Sciatic nerve (tissue), 2 donors: ENCODE measurements around the gene EGFL6. TPM values are rescaled to one million over a fixed set of nuclear protein-coding genes. Genes with fewer than 3 reads are reported as not detected.

Experiments
- ATAC-seq: fragments of 200-7000 bp; cut with Tn5 transposase; one replicate; pipeline ENCODE4 v1.9.1; 2020; ENCODE audit warnings: mild to moderate bottlenecking, moderate library complexity
- DNase-seq: peaks from one replicate; pipeline ENCODE4 v3.0.0-alpha.2; 2020; ENCODE audit warnings: low spot score
- intact Hi-C: fragments of 100-400 bp; cut with DNase I; formaldehyde crosslinking; loops from one replicate; pipeline ENCODE4 v1.14.2; 2022
- total RNA-seq: library from RNA; stranded (reverse); fragmentation: NEBNext Ultra II Directional; extraction: Animal tissue kit (Norgen Biotek cat#: 25700); gene quantifications from one replicate; pipeline ENCODE4 v1.2.1, GENCODE V29; 2021
- donor health status: DM: no; HTN: no; CAD: no.
- donor health status: DM: no; HTN: no; CAD: no.

EGFL6 gene, protein sequence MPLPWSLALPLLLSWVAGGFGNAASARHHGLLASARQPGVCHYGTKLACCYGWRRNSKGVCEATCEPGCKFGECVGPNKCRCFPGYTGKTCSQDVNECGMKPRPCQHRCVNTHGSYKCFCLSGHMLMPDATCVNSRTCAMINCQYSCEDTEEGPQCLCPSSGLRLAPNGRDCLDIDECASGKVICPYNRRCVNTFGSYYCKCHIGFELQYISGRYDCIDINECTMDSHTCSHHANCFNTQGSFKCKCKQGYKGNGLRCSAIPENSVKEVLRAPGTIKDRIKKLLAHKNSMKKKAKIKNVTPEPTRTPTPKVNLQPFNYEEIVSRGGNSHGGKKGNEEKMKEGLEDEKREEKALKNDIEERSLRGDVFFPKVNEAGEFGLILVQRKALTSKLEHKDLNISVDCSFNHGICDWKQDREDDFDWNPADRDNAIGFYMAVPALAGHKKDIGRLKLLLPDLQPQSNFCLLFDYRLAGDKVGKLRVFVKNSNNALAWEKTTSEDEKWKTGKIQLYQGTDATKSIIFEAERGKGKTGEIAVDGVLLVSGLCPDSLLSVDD
- 1.6 TPM for total RNA-seq

DNA sequence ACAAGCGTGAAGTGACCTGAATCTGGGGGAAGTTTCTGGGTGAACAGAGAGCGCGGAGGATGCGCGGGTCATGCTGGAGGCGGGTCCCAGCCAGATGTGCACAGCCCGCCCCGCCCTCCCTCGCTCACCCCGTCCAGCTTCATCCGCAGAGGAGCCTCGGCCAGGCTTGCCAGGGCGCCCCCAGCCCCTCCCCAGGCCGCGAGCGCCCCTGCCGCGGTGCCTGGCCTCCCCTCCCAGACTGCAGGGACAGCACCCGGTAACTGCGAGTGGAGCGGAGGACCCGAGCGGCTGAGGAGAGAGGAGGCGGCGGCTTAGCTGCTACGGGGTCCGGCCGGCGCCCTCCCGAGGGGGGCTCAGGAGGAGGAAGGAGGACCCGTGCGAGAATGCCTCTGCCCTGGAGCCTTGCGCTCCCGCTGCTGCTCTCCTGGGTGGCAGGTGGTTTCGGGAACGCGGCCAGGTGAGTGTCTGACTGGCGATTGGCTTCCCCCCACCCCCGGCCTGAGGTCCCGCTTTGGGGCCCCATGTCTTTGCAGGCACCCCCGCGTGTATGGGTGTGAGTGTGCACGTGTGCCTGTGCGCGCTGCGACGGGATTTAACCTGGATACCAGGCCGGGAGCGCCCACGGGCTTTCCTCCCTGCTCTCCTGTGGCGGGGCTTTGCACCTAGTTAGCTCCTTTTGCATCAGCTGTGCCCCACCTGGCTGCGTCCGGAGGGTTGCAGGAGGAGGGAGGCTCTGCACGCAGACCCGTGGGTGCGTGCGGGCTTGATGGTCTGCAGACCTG is at the start of gene EGFL6:
Gene EGFL6 (plus strand): TSS at position 123 of the 782 bp plus-strand sequence. CDS start 261 bp downstream, at position 384.
- no peak for ATAC-seq
- intact Hi-C loops = no loop called here
- DNase-seq = no peak

GRCh38 chrX:13520351-13520750 is 49.0 kb upstream of the EGFL6 start:
- intact Hi-C loops = no loop called here
- ATAC-seq (no peak), DNase-seq (no peak)

DNA sequence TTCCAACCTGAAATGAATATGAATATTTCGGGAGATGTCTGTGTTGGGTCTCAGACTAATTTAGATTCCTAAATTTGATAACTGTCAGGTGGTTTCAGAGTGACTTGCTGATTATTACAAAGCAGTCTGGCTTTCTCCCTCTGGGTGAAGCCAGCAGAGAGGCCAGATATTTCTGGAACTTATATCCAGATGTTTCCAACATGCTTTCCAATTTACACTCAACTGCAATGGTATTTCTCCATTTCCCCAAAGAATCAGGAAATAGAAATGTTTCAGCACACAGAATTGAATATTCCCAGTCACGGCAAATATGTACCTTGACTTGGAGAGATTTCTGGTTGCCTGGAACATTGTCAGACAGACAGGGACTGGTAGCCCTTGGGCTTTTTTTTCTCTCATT is 48.5 kb upstream of the EGFL6 start:
- no peak for ATAC-seq
- no peak for DNase-seq
- intact Hi-C loops = no loop called here

DNA sequence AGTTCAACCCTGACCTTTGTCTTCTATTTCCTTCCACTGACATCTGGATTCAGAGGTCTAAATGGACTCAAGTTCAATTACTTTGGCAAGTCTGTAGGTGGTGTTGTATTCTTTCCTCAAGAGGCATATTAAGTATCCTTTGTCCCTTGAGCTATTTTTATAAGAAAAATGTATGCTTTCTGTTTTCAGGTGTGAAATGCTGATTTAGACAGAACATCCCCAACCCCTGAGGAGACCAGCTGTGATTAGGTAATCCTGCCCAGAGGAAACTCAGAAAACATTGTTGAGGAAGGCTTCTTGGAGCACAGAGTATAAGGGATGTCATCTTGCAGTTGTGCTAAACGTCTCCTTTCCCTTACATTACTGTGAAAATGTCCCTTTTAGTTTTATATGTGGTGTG is 46.6 kb upstream of the EGFL6 start:
- no peak for ATAC-seq
- intact Hi-C loops = no loop called here
- DNase-seq = no peak

DNA sequence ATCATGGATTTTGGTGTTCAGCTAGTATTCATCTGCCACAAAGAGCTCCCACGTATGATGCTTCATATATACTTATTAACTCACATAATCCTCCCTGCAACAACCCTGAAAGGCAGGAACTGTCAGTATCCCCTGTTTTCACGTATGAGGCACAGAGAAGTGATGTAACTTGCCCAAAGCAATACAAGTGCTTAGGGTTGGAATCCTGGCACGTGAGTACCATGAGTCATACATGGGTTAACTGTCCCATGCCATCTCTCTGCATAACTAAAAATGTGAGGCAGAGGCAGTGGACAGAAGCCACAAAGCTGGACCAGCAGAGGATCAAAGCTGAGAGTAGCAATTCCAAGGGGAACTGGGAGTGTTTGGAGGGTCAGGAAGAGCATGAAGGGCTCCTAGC is 35.7 kb upstream of the EGFL6 start:
- intact Hi-C loops = no loop called here
- ATAC-seq (no peak), DNase-seq (no peak)

DNA sequence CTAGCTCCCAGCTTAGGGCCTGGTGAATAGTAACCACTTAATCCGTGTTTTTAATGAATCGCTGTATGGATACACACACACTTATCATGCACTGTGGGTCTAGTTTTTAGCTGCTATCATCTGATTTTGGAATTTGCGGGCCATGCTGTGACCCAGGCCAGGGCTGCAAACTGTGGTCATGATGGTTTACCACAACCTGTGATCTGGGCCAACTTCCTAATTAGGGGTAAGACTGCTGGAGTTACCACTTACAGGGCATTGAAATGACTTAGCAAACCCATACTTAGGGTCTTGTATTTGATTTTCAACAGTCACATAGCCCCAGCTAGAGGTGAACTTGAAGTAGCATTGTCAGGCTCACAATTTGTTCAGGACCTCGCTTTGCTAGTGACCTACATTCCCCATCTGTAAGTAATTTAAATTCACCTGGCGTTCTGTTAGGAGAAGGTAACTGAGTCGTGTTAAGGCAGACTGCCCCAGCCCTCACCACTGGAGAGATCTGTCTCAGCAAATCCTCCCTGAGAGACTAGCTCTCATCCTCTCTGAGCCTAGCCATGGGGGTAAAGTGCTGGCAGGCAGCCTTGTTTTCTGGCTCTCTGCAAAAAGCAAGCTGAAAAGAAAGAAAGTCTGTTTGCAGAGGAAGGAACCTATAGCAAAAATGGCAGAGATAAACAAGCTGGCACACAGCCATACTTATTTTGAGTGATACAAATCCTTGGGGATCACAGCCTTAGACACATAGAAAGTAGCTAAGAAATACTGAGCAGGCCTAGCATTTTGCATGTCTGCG is 33.8 kb upstream of the EGFL6 start:
- DNase-seq (no peak), ATAC-seq (no peak)
- intact Hi-C loops = no loop called here

GRCh38 chrX:13536551-13536950 is 32.9 kb upstream of the EGFL6 start:
- ATAC-seq (no peak), DNase-seq (no peak)
- intact Hi-C loops = no loop called here

DNA sequence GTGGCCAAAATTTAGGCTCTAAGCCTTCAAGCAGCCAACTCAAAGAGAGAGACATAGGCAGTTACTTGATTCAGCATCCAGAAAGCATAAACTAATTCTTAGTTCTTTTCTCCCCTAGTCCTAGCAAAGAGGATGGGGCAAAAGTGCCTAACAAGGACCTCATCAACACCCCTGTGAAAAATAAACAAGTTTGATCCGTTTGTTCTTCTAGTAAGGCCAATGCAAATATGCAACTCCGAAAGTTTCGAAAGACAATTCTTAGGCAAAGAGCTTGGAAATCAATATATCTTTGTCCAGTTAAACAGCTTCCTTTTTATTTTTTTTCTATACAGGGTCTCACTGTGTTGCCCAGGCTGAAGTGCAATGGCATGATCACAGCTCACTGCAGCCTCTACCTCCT is 31.0 kb upstream of the EGFL6 start:
- no peak for DNase-seq
- intact Hi-C loops = no loop called here
- no peak for ATAC-seq

DNA sequence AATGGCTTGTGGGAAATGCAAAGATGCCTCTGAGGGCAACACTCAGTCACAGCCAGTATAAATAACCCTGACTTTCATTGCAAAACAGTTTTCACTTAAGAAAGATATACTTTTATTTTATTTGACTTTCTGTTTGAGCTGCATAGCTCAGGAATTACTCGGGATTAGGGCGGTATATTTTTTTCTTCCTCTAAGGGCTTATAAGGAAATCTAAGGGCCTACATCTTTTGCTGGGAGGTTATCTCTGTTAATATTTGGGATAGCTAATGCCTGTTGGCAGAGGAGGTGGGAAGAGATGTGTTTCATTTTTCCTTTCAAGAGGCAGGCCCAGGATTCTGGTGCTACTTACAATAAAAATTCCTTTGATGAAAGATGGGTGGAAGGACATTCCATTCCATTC is 28.8 kb upstream of the EGFL6 start:
- intact Hi-C loops = no loop called here
- ATAC-seq (no peak), DNase-seq (no peak)

- intact Hi-C loops = no loop called here
- DNase-seq (no peak), ATAC-seq (no peak)
Observed at GRCh38 chrX:13545726-13546125, 23.7 kb upstream of the EGFL6 start.

DNA sequence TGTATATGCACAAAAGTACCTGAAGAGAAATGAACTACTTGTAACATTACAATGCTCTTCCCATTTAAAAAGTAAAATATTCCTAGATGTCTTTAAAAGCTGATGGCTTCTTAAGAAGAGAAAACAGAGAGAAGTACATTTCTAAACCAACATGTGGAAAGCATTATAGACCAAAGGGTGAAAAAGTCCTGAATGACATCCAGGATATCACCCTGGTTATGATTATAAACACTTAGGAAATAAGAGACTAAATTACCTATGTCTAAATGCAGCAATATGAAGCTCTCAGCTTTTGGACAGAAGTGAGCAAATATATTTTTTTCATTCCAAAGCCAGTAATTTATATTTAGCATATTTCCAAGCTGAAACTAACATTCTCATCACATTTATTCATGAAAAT is 21.7 kb upstream of the EGFL6 start:
- ATAC-seq = no peak
- DNase-seq = no peak
- intact Hi-C loops = no loop called here

GRCh38 chrX:13550346-13550745 is 19.1 kb upstream of the EGFL6 start:
- DNase-seq = no peak
- ATAC-seq = no peak
- intact Hi-C loops = no loop called here

- DNase-seq (no peak), ATAC-seq (no peak)
- intact Hi-C loops = no loop called here
Observed at GRCh38 chrX:13551610-13552009, 17.8 kb upstream of the EGFL6 start.

DNA sequence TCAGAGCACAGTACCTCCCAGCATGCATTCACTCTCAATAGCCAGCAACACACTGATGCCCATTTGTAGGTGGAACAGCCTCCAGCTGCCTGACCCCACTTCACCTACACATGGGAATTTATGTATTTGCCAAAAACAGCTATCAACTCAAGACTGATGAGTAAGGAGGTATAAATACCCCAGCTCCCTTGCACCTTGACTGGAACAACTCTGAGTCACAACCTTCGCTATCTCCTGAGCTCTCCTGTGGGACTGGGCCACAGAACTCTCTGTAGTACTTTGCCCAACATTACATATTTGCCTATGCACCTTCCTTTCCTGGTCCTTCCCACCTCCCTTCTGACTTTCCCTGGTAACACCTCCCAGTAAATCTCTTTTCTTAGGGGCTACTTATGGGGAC is 16.5 kb upstream of the EGFL6 start:
- intact Hi-C loops = no loop called here
- ATAC-seq = no peak
- no peak for DNase-seq

GRCh38 chrX:13565511-13565910 is 3.9 kb upstream of the EGFL6 start:
- DNase-seq (no peak), ATAC-seq (no peak)
- intact Hi-C loops = no loop called here

DNA sequence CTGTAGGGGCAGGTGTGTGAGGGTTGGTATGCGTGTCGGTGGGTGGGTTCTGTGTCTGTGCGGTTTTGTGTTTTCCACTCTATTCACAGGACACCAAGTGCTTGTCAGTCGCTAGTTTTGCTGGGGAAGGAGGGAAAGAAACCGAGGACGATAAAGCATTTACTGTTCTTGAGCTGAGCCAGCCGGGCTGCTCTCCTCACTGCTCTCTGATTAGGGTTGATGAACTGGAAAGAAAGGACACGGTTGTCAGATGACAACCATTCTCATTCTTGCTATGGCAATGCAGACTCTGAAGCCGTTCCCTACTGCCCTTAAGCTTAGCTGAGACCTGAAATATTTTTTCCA is 832 bp downstream of the EGFL6 start:
- no peak for DNase-seq
- intact Hi-C loops = no loop called here
- ATAC-seq = no peak

DNA sequence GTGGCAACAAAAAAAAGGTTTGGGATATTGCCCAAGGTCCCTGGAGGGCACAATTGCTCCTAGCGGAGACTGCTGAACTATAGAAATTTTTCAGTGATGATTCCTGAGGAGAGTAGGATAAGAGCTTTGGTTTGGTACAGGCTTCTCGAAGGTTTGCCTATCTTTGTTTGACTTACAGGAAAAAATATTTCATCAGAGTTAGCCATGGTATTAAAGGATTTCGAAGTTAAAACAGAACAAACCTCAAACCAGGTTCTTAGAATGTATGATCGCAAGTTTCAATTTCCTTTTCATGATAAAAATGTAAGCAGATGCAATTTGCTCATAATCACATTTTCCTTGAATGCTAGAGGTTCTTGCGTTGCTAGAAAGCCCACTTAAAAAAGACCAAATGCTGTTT is 1.7 kb downstream of the EGFL6 start:
- intact Hi-C loops = no loop called here
- DNase-seq = no peak
- ATAC-seq = no peak

DNA sequence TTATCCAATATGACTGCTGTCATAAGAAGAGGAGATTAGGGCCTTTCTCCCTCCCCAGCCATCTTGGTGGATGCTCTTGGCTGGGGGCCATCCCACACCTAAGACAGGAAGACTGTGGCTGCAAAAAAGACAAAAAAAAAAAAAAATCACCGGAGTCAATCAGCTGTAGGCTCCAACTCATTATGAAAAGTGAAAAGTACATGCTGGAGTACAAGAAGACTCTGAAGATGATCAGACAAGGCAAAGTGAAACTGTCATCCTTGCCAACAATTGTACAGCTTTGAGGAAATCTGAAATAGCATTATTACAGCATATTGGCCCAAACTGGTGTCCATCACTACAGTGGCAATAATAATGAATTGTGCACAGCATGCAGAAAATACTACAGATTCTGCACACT is 5.2 kb downstream of the EGFL6 start:
- ATAC-seq = no peak

GRCh38 chrX:13579661-13580060 is 10.3 kb downstream of the EGFL6 start:
- DNase-seq = no peak
- no peak for ATAC-seq
- intact Hi-C loops = no loop called here

More for the DNA sequence above, 5.2 kb downstream of the EGFL6 start:
- intact Hi-C loops = no loop called here
- no peak for DNase-seq

- no peak for ATAC-seq
- no peak for DNase-seq
- intact Hi-C loops = no loop called here
Observed at GRCh38 chrX:13581554-13581953, 12.2 kb downstream of the EGFL6 start.
